Head of caudate nucleus (tissue), 42 donors: ENCODE measurements around the gene MCF2L2.
"Not testable (repeated sequence)": the region's sequence is repeated elsewhere in the genome, so short reads cannot be mapped to it uniquely, and the experiment has no call there.

ENCODE experiments used
- DNase-seq, 42 donors: peaks; one replicate each; pipeline versions ENCODE4 v3.0.0 to v3.0.0-alpha.2; 2020 to 2021; ENCODE audit warnings: mixed read lengths in 7 of 42
- intact Hi-C: fragments of 100-400 bp; cut with DNase I; formaldehyde crosslinking; loops from one replicate; pipeline ENCODE4 v1.15.0; 2022

MCF2L2 gene

DNA sequence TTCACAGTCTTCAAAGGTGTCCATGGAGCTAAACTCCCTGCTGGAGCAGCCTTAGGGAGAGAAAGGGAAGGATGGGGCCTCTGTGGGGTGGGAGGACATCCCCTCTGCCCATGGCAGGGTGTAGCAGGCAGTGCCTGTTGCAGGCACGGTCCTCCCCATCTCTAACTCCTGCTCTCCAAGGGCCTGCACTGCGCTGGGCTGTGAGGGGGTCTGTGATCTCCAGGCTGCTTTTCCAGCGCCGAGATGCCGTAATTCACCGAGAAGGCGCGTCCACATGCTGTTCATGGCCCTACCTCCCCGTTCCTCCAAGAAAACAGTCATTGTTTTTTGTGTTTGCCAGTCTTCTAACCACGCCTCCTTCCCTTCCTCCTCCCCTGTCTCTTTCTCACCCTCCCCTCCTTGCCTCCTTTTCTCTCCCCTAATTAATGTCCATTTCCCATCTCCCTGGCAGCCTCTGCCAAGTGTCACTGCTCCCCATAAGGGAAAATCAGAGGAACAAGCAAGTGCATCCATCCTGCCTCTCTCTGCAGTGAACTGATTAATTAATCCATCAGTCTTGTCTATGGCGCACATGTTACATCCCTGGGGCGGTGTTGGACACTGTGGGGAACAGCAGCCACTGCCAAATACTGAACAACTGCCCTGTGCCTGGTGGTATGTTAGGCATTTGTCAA, 248.2 kb downstream of the MCF2L2 start:
- DNase-seq = peak in 13 of 42 donors; percentile 7 to 51 (median 30)
- intact Hi-C loops = loop anchor here (5.0 kb wide), 1 partner anchor 202 kb away; no protein-coding TSS in a partner anchor

GRCh38 chr3:183179550-183179908, 248.9 kb downstream of the MCF2L2 start:
- intact Hi-C loops = not testable (repeated sequence)

GRCh38 chr3:183178833-183179549, 249.4 kb downstream of the MCF2L2 start:
- peak; percentile 14 to 86 (median 69) for DNase-seq
- intact Hi-C loops = no loop called here

More at GRCh38 chr3:183179550-183179908, 248.9 kb downstream of the MCF2L2 start:
- not testable (repeated sequence) for DNase-seq

DNA sequence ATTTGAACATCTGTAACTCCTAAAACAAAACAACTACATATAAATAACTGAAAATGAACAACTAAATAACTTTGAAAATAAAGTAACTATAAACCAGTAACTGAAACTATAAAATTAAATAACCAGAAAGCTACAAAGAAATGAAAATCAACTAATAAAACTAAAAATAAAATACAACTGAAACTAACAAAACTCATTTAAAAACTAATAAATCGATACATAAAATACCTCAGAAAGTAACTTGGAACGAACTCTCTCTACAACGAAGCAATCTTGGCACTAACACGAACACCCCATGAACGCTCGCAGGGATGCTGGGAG, 249.9 kb downstream of the MCF2L2 start:
- DNase-seq = no peak
- intact Hi-C loops = no loop called here

DNA sequence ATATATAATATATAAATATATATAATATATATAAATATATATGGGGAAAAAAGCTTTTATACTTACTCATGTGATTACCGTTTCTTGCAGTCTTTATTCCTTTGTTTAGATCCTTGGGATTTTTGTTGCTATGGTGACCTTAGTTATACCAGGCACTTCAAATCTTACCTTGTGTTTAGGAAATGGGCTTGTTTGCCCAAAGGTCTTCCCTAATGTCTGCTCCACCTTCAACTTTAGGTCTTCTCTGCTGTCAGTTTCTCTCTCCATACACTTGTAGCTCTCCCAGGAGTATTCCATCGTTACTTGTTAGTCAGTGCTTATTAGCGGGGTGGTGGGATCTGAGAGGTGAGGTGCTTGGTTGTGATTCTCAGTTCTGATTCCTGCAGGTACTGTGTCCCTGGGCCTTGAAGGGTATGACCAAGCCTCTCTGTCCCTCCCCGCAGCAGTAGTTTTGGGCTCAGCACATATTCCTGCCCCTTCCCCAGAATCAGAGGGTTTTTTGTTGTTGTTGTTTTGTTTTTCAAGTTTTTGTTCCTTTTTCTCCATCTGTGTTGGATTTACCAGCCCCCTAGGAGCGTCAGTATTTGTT, 256.3 kb downstream of the MCF2L2 start:
- DNase-seq = no peak
- intact Hi-C loops = no loop called here

- DNase-seq, intact Hi-C loops: not testable (repeated sequence)
Measured at GRCh38 chr3:183167975-183168374, 260.4 kb downstream of the MCF2L2 start.

DNA sequence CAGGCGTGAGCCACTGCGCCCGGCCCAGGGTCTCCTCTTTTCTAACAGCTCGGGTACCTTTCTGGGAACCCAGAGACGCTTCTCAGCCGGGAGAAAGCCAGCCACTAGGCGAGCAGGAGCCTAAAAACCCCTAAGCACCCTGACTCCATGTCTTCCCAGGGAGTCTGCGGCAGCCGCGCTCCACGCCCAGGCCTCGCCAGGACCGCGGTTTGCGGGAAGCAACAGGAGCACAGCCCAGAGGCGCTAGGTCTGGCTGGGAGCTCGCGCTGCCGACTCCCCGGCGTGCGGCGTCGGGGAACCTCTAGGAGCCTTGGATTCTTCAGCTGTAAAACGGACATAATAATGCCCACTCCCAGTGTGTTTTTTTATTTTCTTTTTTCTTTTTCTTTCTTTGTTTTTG, 264.9 kb downstream of the MCF2L2 start:
- intact Hi-C loops = no loop called here
- DNase-seq = no peak

- intact Hi-C loops = no loop called here
- DNase-seq = no peak
Measured at GRCh38 chr3:183161552-183162336, 266.7 kb downstream of the MCF2L2 start.

GRCh38 chr3:183160616-183161015, 267.8 kb downstream of the MCF2L2 start:
- DNase-seq = no peak
- intact Hi-C loops = no loop called here

GRCh38 chr3:183159333-183159732, 269.1 kb downstream of the MCF2L2 start:
- intact Hi-C loops = no loop called here
- no peak for DNase-seq

DNA sequence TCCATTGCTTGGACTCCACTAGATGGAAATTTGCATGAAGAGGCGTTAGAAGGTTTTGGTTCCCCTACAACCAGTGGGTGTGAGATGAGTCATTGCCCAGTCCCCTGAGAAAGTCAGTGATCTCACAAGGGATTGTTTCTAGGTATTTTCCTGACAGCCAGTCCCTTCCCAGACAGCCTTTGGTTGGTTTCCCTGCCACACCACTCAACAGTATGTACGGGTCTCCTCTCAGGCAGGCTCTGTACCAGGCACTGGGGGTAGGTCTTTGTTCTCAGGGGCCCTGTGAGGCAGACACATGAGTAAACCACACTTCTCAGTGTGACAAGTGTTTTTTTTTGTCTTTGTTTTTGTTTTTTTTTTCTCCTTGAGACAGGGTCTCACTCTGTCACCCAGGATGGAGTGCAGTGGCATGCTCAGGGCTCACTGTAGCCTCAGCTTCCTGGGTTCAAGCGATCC, 269.8 kb downstream of the MCF2L2 start:
- intact Hi-C loops = no loop called here
- peak in 1 of 42 donors; percentile 50 for DNase-seq

GRCh38 chr3:183158113-183158512, 270.3 kb downstream of the MCF2L2 start:
- no peak for DNase-seq
- intact Hi-C loops = no loop called here

DNA sequence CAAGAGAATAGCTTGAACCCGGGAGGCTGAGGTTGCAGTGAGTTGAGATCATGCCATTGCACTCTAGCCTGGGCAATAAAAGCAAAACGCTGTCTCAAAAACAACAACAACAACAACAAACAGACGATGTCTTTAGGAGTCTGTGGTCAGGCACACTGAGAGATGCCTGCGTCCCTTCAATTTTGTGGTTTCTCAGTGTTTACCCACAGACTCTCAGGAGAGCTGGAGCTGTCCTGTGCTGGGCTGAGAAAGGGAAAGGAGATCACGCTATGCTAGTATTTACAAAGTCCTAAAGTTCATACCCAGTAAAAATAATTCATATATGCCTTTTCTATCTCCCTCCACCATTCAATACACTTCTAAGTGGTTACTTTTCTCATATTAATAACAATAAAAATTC, 272.2 kb downstream of the MCF2L2 start:
- intact Hi-C loops = no loop called here
- DNase-seq = no peak

DNA sequence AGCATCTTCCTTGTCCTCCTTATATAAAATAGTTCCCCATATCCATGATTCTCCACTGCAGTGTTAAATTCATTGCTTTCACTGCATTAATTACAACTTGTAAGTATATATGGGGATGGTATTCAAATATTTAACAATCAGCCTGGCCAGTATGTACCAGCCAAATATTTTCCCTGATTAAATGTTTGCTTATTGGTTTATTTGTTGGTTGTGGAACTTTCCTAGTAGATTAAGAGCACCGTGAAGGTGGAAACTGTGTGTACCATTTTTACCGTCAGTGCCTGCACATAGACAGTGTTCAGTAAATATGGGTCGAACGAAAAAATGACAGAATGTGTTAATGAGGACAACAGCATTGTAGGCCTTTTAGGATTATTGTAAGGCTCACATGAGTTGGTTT, 272.9 kb downstream of the MCF2L2 start:
- intact Hi-C loops = no loop called here

GRCh38 chr3:183153210-183153950, 275.0 kb downstream of the MCF2L2 start:
- no peak for DNase-seq
- intact Hi-C loops = no loop called here

More for the DNA sequence above, 272.9 kb downstream of the MCF2L2 start:
- no peak for DNase-seq

- intact Hi-C loops = no loop called here
- DNase-seq = no peak
Measured at GRCh38 chr3:183151821-183152351, 276.5 kb downstream of the MCF2L2 start.

DNA sequence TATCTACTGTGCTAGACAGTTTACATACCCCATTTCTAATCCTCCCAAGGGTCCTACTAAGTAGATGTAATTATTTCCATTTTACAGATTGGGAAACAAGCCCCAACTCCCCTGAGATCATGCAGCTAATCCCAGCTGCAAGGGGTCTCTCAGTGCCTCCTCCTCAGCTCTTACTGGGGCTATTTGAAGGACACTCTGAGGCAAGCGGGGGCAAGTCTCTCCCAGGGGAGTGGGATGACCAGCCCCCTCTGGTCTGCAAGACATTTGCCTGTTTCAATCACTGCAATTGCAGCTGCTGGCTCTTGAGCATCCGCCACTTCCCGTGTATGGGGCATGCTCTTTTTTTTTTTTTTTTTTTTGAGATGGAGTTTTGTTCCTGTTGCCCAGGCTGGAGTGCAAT, 277.3 kb downstream of the MCF2L2 start:
- intact Hi-C loops = no loop called here
- no peak for DNase-seq

DNA sequence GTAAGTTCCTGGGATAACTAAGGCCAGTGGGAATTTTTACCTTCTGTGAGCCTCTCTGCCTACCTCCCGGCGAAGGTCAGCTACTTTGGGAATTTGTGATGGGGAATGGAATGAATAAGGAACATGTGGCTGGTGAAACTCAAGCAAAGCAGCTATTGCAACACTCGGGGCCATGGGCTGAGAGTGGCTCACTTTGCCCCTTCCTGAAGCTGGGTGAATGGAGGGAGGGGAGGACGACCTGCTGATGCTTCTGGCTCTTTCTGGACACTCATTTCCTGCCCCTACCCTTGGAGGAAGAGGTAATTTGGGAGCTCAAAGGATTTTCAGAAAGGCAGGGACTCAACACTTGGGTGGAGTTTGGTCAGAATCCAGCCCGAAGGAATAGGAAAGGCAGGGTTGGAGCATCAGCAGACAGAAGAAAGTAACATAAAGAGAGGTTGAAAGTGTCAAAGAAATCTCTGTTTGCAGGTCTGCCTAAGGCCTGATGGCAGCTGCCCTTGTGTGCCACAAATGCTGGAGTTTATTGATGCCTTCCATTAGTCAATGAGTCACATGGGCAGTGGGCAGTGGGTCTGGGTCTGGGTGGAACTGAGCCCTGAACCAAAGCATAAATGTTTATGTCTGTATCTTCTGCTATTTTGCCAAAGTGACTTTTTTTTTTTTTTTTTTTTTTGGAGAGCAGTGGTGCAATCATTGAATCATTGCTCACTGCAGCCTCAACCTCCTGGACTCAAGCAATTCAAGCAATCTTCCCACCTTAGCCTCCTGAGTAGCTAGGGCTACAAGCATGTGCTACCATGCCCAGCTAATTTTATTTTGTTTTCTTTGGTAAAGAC, 278.3 kb downstream of the MCF2L2 start:
- intact Hi-C loops = no loop called here
- no peak for DNase-seq
